SH-SY5Y (cell line): ENCODE results near the gene ATG7.

Experiments used
- GATA2 ChIP-seq: IDR thresholded peaks from 2 replicates; pipeline ENCODE4 v1.6.1; 2011; ENCODE audit warnings: mild to moderate bottlenecking, low read depth, low read length
- GATA3 ChIP-seq: IDR thresholded peaks from 2 replicates; pipeline ENCODE4 v1.6.1; 2011; ENCODE audit warnings: low read depth, mild to moderate bottlenecking, low read length, moderate library complexity

- TF ChIP-seq GATA2 (no peak), GATA3 (no peak)
Observed at GRCh38 chr3:11306817-11307589, 34.8 kb downstream of the ATG7 start.
